Dedifferentiated amniotic fluid mesenchymal stem cell (primary cell): ENCODE measurements around the gene SUGT1.
"Not testable (repeated sequence)": the region's sequence is repeated elsewhere in the genome, so short reads cannot be mapped to it uniquely, and the experiment has no call there.

Experiments used
- DNase-seq: peaks from one replicate; pipeline ENCODE4 v3.0.0-alpha.2; 2016; ENCODE audit errors: extremely low spot score

SUGT1 gene

DNA sequence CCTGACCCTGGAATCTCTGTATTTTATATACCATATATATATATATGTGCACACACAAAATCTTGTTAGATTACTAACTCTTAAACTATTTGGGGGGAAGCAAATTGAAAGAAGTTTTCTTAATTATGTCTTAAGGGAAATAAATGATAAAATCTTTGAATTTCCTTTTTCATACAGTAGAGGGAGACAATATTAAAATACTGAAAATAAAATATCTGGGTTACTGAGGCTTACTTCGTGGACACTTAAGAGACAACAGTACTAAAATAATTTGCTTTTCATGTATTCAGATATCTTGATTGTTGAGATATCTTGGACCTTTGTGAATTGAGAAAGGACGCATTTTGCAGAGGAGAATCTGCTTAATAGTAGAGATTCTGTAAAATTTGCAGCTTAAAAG lies 17.0 kb downstream of the SUGT1 start:
- DNase-seq = no peak

DNA sequence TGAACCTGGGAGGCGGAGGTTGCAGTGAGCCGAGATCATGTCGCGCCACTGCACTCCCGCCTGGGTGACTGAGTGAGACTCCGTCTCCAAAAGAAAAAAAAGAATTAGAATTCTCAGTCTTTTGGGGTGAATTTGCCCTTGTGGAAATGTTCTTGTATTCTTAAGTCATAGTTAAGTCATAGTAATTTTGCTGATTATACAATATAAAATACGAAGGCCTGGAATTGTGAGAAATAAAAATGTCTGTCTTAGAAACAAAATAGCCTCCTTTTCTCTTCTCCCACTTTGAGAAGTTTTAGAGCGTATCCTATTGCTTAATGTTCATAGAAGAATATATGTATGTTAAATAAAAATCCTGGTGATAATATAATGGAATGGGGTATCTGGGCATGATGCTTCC lies 18.1 kb downstream of the SUGT1 start:
- DNase-seq = no peak

DNA sequence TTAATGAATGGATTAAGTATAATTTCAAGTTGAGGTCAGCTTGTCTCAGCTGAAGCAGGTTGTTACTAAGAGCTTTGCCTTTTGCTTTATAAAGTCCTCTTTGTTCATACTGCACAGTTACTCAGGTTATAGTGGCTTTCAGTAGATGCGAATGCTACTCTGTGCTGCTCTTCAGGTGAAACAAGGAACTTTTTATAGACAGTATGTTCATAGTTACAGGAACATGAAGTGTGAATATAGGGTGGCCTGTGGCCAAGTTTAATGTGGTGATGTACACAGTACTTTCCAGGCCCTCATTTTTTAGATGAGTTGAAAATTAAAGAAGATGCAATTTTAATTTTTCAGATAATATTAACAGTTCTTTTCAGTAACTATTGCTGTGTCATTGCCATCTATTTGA lies 20.8 kb downstream of the SUGT1 start:
- DNase-seq = no peak

DNA sequence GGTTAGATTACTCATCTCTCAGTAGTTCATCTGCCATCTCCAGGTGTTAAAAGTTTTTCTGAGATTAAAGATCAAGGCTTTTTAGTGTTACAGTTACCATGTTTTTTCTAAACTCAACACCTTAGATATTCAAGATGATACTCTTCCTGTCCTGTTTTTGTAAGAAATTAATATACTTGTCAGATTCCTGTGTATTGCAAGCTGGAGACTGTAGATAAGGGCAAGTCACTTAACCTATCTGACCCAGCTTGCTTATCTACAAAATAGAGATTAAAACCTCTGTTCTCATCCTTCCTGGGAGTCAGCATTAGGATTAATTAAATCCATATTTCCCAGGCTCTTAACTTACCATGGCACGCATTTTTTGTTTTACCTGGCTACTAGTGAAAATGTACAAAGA lies 25.2 kb downstream of the SUGT1 start:
- DNase-seq = no peak

DNA sequence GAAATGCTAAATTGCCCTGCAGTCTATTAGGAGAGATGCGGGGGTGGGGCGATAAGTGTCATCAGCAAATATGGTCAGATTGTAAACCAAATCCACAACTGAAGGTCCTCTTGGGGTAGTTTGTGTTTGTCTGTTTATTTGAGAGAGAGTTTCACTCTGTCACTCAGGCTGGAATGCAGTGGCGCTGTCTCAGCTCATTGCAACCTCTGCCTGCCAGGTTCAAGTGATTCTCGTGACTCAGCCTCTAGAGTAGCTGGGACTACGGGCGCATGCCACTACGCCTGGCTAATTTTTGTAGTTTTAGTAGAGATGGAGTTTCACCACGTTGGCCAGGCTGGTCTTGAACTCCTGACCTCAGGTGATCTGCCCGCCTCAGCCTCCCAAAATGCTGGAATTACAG lies 33.2 kb downstream of the SUGT1 start:
- not testable (repeated sequence) for DNase-seq

DNA sequence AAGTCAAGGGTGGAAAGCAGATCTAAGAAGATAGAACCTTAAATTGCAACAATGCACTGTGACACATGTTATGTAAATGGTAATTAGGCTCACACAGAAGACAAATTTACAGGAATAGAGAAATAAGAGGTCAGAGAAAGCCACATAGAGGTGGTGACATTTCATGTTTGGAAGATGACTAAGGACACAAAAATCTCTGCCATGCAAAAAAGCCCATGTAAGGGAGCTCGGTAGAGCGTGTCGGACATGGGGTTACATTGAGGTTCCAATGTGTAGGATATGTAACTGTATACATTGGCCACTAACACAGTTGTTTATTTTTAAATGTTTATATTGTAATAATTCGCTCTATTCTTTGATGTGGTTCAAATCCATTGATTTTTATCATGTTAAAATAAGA lies 33.7 kb downstream of the SUGT1 start:
- no peak for DNase-seq

DNA sequence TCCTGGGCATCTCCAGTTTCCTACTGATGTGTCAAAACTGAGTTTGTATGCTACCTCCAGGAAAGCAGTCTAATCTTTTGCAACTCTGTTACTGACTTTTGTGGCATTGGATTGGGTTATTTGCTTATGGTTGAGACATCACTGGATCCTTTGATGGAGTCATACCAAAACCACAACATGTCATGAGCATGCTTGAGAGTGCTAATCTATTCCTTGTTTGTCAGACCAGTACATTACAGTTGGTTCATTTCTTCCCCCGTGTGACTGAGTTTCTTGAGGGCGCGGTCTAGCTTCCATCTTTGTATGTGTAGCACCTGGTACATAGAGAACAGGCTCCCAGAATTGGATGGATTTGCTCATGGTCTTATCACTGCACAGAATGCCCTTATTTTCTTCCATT lies 43.2 kb downstream of the SUGT1 start:
- DNase-seq = no peak

DNA sequence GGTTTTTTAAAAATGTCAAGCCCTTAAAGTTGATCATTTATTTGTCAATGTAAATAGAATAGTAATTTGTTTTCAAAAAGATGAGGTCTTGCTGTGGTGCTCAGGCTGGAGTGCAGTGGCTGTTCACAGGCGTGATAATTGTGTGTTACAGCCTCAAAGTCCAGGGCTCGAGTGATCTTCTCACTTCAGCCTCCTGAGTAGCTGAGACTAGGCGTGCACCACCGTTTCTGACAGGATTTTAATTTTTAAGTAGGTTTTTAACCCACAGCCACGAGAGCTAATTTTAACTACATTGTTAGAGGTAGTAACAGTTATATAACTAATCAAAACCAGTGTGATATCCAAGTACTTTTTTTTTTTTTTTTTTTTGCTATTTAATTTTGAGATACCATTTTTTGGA lies 43.9 kb downstream of the SUGT1 start:
- DNase-seq = no peak

DNA sequence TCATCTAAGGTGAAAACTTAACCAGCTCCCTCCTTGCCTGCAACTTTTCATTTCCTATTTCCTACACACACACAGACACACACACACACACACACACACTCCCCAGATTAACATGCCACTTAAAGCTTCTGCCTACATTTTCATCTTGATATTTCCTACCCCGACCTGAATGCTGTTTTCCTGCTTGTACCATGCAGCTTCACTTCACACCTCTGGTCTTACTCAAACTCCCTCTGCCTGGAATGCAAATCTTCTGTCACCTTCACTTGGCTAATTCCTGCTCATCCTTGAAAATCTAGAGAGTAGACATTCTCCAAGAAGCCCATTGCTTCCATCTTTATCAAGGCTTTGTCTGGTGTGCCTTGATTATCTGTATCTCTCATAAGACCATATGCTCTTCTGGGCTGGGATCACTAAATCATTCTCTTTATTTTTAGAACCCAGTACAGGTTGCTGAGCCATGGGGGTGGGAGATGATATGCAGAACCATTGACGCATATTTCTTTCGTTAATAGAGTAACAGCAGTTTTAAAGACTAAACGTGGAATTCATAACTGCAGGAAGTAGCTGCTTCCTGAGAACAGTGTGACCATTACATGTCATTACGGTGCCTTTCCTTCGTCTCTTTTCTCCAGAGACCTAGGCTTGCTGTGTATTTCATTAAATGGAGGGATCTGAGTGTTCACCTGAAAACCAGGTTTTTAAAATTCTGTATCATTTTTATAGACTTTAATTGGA lies 49.3 kb downstream of the SUGT1 start:
- no peak for DNase-seq

DNA sequence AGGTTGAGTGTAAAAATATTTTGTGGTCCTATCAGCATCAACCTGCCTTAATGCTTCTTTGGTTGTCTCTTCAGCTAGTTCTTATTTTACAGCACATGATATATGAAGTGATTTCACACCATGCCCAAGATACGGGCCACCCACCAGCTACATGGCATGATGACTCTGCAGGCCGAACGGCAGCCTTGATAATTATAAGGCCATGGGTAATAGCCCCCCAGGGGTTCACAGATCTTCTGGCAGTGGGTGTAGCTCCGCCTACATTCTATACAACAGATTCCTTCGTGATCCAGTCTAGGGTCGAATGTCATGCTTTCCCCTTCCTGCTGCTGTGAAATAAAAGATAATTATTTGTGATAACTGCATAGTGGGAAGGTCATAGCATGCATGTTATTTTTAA lies 50.8 kb downstream of the SUGT1 start:
- no peak for DNase-seq

DNA sequence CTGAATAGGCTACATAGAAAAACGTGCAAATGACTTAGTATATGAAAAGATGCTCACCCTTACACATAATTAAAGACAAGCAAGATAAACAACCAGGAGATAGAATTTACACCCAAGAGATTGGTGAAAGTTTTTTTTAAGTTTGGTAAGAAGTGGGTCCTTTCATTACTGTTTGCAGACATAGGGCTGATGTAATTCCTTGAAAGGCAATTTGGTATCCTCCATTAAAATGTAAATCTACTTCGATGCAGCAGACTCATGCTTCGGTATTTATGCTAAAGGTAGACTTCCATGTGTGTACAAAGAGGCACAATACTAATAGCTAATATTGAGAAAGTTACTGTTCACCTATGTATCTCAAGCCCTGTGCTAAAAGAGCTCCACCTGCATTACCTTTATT lies 53.4 kb downstream of the SUGT1 start:
- no peak for DNase-seq

DNA sequence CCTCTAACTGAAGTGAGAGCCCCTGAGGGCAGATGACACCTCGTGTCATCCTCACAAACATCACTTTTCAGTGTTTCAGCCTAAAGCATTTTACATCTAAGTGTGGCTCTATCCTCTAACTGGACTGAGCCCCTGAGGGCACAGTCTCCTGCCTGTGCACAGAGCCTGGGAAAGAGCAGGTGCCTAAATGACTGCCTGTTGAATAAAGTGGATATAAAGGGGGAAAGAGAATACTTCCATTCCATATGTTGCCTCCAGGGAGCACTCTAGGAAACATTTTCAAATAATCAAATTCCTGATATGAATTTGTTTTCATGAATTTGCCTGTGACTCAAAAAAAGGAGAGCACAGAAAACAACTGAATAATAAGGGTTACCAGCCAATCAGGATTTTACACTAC lies 54.7 kb downstream of the SUGT1 start:
- no peak for DNase-seq

DNA sequence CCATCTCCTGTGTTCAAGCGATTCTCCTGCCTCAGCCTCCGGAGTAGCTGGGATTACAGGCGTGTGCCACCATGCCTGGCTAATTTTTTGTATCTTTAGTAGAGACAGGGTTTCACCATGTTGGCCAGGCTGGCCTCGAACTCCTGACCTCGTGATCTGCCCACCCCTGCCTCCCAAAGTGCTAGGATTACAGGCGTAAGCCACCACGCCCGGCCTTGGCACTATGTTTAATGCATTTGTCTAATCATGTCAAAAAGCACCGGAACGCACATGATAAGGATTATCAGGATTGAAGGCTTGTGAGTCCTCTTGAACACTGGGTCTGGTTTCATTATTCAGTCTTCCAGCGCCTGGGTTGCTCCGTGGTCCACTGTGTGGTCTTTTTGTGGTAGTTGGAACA lies 55.6 kb downstream of the SUGT1 start:
- not testable (repeated sequence) for DNase-seq

DNA sequence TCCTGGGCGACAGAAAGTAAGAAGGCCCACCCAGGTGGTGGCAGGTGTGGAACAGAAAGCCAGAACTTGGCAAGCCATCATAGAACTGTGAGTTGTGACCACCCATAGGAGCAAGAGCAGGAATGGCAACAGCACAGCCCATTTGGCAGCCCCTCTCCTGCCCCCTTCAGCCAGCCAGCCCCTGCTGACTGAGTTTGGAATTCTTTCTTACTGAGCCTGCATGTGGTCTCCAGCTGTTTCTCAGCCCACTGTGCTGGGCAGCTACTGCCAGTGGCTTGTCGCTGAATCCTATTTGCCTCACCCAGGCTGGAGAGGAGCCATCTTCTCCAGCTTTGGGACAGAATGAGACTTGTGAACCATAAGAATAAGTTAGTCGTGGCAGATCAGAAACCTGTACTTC lies 58.6 kb downstream of the SUGT1 start:
- no peak for DNase-seq

DNA sequence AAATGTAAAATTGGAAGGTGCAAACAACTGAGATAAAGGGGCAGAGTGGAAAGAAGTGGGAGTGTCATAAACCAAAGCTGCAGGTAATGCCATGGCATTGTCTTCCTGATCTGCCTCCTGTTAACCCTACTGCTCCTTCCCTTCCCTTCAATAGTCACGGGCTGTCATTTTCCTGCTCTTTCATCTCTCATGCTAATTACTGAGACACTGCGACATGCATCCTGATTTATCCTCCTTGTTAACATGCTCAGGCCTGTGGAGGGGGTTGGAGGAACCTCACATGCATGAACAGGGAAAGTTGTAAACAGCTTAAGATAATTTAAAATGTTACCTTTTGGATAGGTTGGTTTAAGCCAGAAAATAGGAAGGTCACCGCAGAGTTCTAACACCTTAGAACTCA lies 59.7 kb downstream of the SUGT1 start:
- no peak for DNase-seq

DNA sequence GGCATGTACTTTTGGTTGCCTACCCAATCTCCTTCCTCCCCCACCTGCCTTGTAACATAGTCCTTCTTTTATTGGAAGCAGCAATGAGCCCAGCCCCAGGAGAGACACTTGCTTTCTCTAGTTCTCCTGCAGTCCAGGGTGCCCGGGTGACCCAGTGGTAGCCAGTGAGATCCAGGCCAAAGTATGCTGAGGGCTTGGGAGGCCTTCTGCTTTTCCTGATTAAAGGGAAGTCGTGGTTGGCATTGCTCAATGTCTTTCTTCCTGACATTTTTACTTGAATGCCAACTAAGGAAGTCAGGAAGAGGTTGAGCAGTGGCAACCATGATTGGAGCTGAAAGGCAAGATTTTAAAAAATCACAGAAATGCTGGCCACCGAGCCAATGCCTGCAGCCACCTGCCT lies 61.3 kb downstream of the SUGT1 start:
- no peak for DNase-seq

DNA sequence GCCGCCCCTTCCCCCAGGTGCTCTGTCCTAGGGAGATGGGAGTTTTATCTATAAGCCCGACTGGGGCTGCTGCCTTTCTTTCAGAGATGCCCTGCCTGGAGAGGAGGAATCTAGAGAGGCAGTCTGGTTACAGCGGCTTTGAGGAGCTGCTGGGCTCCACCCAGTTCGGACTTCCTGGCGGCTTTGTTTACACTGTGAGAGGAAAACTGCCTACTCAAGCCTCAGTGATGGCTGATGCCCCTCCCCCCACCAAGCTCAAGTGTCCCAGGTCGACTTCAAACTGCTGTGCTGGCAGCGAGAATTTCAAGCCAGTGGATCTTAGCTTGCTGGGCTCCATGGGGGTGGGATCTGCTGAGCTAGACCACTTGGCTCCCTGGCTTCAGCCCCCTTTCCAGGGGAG lies 68.3 kb downstream of the SUGT1 start:
- DNase-seq = not testable (repeated sequence)

DNA sequence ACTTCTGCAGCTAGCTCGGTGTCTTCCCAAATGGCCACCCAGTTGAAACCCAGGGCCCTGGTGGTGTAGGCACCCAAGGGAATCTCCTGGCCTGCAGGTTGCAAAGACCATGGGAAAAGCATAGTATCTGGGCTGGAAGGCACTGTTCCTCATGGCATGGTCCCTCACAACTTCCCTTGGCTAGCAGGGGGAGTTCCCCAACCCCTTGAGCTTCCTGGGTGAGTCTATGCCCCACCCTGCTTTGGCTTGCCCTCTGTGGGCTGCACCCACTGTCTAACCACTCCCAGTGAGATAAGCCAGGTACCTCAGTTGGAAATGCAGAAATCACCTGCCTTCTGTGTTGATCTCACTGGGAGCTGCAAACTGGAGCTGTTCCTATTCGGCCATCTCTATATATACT lies 68.7 kb downstream of the SUGT1 start:
- DNase-seq = not testable (repeated sequence)

DNA sequence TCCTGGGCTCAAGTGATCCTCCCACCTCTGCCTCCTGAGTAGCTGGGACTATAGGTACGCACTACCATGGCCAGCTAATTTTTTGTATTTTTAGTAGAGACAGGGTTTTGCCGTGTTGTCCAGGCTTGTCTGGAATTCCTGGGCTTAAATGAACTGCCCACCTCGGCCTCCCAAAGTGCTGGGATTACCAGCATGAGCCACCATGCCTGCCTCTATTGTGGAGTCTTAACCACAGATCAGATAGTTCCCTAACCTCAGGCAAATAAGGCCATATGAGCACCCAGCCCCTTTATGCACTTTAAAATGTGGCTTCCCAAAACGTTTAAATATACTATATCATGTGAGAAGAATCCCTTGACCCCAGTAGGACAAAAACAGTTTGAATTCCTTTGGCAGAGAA lies 70.5 kb downstream of the SUGT1 start:
- no peak for DNase-seq

DNA sequence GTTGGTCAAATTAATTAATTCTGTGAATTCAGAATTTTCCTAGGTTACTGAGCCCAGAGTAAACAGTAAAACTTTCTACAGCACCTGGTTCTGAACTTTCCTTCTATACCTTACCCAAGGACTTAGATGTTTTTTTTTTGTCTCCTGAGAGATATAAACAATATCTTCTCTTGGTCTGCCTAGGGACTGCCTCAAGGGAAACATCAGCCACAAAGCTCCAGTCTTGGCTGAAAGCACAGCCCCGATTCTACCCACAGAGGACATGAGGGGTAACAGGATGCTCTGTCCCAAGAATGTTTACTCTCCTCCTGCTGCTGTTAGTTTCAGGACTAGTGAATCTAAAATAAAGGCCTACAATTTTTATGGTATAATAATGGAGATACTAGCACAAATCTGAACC lies 72.7 kb downstream of the SUGT1 start:
- no peak for DNase-seq

DNA sequence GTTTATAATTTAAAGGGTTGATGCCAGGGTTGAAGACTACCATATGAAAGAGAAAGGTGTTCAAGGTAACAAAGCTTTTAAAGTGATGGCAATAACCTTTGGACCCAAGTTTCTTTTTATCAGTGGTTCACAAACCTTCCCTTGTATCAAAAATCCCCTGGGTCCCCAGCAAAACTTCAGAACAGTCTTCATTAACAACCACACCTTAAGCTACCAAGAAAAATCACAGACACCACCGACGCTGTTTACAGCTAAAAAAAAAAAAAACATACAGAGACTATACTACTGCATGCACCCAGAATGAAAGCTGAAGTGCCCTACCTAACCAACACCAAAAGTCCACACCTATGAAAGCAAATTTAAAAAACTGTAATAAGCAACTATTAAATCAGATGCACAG lies 73.6 kb downstream of the SUGT1 start:
- no peak for DNase-seq

DNA sequence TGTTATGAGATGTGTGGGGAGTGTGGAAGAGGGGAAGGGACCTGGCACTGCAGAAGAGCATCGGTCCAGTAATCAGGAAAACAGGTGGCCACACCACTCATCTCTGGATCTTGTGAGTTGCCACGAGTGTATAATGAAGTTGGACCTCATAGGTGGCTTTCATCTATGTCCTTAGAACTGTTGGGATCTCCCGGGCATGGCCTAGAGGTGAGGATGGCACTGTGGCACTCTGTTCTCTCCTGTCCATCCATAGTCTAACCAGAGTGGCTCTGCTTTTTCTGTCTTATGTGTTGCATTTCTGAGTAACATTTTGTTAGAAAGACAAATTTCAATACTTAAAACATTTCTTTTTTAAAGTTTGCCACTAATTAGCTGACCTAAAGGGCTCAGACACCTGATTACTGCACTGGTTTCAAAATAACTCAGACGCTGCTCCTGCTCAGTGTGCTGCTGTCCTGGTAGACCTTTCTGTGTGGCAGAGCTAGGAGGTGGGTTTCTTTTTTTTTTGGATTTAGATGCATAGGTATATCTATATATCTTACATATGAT lies 81.5 kb downstream of the SUGT1 start:
- DNase-seq = no peak

DNA sequence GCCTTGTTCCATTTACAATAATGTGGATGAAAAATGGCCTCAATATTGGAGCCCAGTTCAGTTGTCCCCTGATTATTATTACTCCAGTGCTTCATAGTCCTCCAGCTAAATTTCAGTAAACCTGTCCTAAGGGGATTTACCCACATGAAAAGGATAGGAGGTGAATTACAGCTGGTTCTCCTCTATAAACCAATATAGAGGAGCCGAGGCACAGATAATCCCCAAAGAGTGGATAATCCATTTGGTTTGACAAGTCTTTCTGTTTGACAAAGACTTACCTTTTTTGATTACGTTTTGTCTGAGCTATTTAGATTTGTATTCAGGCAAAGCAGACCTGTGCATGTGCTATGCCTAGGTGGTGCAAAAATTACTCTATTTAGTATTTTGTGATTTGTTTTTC lies 84.3 kb downstream of the SUGT1 start:
- DNase-seq = no peak

DNA sequence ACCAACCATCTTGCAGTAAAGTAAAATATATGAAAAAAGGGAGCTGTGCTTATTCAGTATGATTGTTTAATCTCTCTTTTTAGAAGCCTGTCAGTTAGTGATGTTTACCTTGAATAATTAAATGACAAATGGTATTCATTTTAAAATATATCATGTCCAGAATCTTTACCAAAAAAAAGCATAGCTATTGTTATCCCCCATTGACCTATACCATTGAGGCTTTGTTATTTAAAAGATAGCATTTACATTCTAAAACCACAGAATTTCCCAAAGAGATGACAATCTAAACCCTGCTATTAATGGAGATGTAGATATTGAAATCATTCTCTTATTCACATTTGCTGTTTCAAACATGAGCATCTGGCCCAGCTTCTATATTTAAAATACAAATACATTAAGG lies 84.8 kb downstream of the SUGT1 start:
- DNase-seq = no peak
